Stomach (tissue), 4 donors: ENCODE results near the gene PLCB1.

Experiments
- POLR2AphosphoS5 ChIP-seq, 3 donors: sonication (generic); formaldehyde crosslinking; IDR thresholded peaks; one replicate each; pipeline ENCODE4 v1.6.1; 2016; ENCODE audit warnings: antibody characterized with exemption in 3 of 3
- TF ChIP-seq, protein P1 (sequence below), 7 experiments: fragments of 450-650 bp in 4 of 7; fragments of 200-600 bp in 3 of 7; sonication (generic) in 3 of 7; IDR thresholded peaks; one replicate each; pipeline ENCODE4 v1.5.1; 2016 to 2019; ENCODE audit warnings: antibody characterized with exemption in 7 of 7, control low read depth in 2 of 7, mild to moderate bottlenecking in 1 of 7

GRCh38 chr20:8427419-8428040 lies 295.5 kb downstream of the PLCB1 start:
- TF ChIP-seq, protein P1, sequence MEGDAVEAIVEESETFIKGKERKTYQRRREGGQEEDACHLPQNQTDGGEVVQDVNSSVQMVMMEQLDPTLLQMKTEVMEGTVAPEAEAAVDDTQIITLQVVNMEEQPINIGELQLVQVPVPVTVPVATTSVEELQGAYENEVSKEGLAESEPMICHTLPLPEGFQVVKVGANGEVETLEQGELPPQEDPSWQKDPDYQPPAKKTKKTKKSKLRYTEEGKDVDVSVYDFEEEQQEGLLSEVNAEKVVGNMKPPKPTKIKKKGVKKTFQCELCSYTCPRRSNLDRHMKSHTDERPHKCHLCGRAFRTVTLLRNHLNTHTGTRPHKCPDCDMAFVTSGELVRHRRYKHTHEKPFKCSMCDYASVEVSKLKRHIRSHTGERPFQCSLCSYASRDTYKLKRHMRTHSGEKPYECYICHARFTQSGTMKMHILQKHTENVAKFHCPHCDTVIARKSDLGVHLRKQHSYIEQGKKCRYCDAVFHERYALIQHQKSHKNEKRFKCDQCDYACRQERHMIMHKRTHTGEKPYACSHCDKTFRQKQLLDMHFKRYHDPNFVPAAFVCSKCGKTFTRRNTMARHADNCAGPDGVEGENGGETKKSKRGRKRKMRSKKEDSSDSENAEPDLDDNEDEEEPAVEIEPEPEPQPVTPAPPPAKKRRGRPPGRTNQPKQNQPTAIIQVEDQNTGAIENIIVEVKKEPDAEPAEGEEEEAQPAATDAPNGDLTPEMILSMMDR (IDR thresholded peaks at IDR 0.05), result no peak
- no peak for TF ChIP-seq POLR2AphosphoS5 (IDR thresholded peaks at IDR 0.05)
